Prostate gland (tissue), 2 donors: ENCODE data around the gene AGAP2. TPM values are rescaled to one million over a fixed set of nuclear protein-coding genes. Genes with fewer than 3 reads are reported as not detected.

ENCODE experiments used
- DNase-seq: peaks from one replicate; pipeline ENCODE4 v3.0.0-alpha.2; 2019; ENCODE audit warnings: low spot score
- H3K27ac ChIP-seq, 2 donors: fragments of 200-600 bp; sonication (generic); 2 replicates each; pipeline ENCODE4 v1.5.1; 2017 to 2019
- H3K27me3 ChIP-seq: fragments of 200-600 bp; sonication (generic); replicated peaks from 2 replicates; pipeline ENCODE4 v1.5.1; 2019; ENCODE audit not compliant: insufficient read depth
- H3K36me3 ChIP-seq, 2 donors: fragments of 200-600 bp; sonication (generic); 1 replicate in 1 of 2; 2 replicates in 1 of 2; pipeline versions ENCODE4 v1.5.1 to v1.8.1; 2017 to 2019
- H3K4me1 ChIP-seq: fragments of 200-600 bp; sonication (generic); replicated peaks from 2 replicates; pipeline ENCODE4 v1.5.1; 2019
- H3K4me3 ChIP-seq, 2 donors: fragments of 200-600 bp; sonication (generic); 2 replicates each; pipeline ENCODE4 v1.5.1; 2017 to 2019
- H3K9me3 ChIP-seq: fragments of 200-600 bp; sonication (generic); 2 replicates; pipeline ENCODE4 v1.5.1; 2017
- POLR2A ChIP-seq: fragments of 450-650 bp; IDR thresholded peaks from one replicate; pipeline ENCODE4 v1.6.1; 2016; ENCODE audit warnings: antibody characterized with exemption, mild to moderate bottlenecking
- POLR2AphosphoS5 ChIP-seq: sonication (generic); formaldehyde crosslinking; IDR thresholded peaks from one replicate; pipeline ENCODE4 v1.6.1; 2017; ENCODE audit warnings: antibody characterized with exemption
- WGBS: methylation state at CpG from one replicate; pipeline ENCODE4 v1.1.5; 2018; 5-methylcytosine and 5-hydroxymethylcytosine counted together
- intact Hi-C: fragments of 100-400 bp; cut with DNase I; formaldehyde crosslinking; loops from one replicate; pipeline ENCODE4 v1.14.2; 2022
- total RNA-seq, 2 donors: library from RNA; depleted of rRNA; stranded (reverse); fragments of >200 nt; gene quantifications; one replicate each; pipeline ENCODE4 v1.1.0, GENCODE V29; 2016
- TF ChIP-seq, protein P1 (sequence below), 4 experiments: fragments of 200-600 bp in 2 of 4; fragments of 450-650 bp in 2 of 4; sonication (generic) in 2 of 4; IDR thresholded peaks; 1 replicate in 3 of 4; 2 replicates in 1 of 4; pipeline ENCODE4 v1.5.1; 2016 to 2019; ENCODE audit warnings: antibody characterized with exemption in 4 of 4, mild to moderate bottlenecking in 2 of 4, moderate library complexity in 2 of 4

The AGAP2 gene
- total RNA-seq, 2 donors from 2014 or later: 0.82 to 4.2 TPM

DNA sequence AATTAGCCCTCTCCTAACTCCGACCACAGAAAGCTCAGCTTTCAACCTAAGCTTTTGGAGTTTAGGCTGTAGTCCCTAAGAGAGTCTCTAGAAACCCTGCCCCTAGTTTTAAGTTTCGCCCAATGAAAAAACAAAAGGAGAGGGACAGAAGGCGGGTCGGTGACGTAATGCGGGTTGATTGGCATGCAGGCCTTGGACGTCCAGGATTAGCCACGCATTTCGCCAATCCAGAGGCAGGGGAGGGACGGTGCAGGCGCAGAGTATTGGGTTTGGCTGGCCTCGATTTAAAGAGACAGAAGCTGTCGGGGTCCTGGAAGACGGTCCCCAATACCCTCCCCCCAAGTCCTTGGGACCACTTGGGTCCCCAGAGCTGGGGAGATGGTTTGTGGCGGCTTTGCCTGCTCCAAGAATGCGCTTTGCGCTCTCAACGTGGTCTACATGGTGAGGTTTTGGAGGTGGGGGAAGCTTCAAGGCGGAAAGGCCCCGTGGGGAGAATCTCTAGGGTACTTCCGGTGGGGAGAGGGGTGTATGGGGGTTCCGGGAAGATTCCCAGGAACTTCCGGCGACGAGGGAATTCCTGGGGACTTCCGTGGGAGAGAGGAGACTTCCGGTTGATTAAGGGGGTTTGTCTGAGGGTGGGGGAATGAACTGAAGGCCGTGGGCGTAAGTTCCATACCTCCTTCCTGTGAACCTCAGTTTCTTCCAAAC, 6.4 kb upstream of the AGAP2 start, which contains the start of gene TSPAN31:
Gene TSPAN31, plus strand, starts transcription at position 263 of the 708 bp plus-strand sequence. Its CDS starts 116 bp downstream, at position 379.
- Histone ChIP-seq H3K4me1 (no peaks in the 10 kb centered on the region), H3K9me3 (no peaks in the 10 kb centered on the region), H3K27ac (peak within 1 kb of the TSS; percentile 94 to 95), H3K4me3 (peak within 1 kb of the TSS; percentile 68 to 75), H3K36me3 (peaks cover 0 to 4% of the 10 kb centered on the region in 2 donors), H3K27me3 (peaks cover 2% of the 10 kb centered on the region)
- TF ChIP-seq POLR2A (peak; percentile 64), POLR2AphosphoS5 (peak; percentile 97)
- TF ChIP-seq, protein P1, sequence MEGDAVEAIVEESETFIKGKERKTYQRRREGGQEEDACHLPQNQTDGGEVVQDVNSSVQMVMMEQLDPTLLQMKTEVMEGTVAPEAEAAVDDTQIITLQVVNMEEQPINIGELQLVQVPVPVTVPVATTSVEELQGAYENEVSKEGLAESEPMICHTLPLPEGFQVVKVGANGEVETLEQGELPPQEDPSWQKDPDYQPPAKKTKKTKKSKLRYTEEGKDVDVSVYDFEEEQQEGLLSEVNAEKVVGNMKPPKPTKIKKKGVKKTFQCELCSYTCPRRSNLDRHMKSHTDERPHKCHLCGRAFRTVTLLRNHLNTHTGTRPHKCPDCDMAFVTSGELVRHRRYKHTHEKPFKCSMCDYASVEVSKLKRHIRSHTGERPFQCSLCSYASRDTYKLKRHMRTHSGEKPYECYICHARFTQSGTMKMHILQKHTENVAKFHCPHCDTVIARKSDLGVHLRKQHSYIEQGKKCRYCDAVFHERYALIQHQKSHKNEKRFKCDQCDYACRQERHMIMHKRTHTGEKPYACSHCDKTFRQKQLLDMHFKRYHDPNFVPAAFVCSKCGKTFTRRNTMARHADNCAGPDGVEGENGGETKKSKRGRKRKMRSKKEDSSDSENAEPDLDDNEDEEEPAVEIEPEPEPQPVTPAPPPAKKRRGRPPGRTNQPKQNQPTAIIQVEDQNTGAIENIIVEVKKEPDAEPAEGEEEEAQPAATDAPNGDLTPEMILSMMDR (IDR thresholded peaks at IDR 0.05): peak in 2 of 4 experiments; percentile 36 to 41
- WGBS: under 1% methylated on average over 29 of the region's 29 CpGs
- intact Hi-C loops: no loop called here
- DNase-seq: peak; percentile 97

DNA sequence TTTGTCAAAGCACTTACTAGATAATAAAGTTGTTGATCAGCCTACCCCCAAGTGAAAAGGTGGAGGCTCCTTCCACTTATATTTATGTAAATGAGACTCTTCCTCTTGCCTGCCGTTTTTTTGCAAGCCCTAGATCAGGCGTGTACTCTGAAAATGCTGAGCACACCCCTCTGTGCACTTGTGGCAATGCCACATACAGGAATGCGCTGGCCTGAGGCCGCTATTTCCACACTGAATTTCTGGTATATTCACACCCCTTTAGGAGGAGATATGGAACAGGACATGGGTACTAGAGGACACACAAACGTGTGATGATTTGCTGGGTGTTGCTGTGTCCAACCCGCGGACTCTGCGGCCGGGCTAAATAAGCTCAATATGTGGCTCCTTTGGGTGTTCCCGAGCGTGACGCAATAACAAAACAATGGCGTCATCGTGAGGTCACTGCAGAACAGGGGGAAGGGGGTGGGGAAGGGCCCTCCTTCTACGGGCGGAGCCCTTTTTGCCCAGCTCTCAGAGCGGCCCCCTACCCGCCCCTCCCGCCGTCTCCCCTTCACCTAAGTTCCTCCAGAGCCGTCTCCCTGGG, 5.7 kb upstream of the AGAP2 start:
- WGBS: 9% methylated on average over 21 of the region's 21 CpGs
- H3K4me1 ChIP-seq: no peaks in the 10 kb centered on the region
- H3K27ac ChIP-seq: peak overlapping the region; percentile 94 to 95
- TF ChIP-seq POLR2A: no peak
- TF ChIP-seq, protein P1 (IDR thresholded peaks at IDR 0.05): no peak
- TF ChIP-seq POLR2AphosphoS5: no peak
- peaks cover 0 to 4% of the 10 kb centered on the region in 2 donors for H3K36me3 ChIP-seq
- peak; percentile 42 for DNase-seq
- no peaks in the 10 kb centered on the region for H3K9me3 ChIP-seq
- H3K27me3 ChIP-seq: peaks cover 2% of the 10 kb centered on the region
- intact Hi-C loops: no loop called here
- peak overlapping the region; percentile 68 to 75 for H3K4me3 ChIP-seq

DNA sequence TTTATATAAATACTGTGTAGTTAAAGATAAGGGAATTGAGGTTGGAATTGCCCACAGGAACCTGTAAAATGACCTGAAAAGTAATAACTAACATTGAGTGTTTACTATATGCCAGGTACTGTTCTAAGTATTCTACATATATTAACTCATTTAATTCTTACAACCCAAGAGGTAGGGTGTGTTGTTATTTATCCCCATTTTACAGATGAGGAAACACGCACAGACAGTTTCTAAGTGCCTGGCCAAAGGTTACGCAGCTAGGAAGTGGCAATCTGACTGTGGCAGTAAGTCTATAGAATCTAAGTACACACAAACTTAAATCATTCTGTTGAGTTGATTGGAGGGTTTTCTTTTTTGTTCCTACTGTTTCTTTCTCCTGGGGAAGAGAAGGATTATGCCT, 5.2 kb upstream of the AGAP2 start:
- 90% methylated on average over 2 of the region's 2 CpGs for WGBS
- intact Hi-C loops: no loop called here

DNA sequence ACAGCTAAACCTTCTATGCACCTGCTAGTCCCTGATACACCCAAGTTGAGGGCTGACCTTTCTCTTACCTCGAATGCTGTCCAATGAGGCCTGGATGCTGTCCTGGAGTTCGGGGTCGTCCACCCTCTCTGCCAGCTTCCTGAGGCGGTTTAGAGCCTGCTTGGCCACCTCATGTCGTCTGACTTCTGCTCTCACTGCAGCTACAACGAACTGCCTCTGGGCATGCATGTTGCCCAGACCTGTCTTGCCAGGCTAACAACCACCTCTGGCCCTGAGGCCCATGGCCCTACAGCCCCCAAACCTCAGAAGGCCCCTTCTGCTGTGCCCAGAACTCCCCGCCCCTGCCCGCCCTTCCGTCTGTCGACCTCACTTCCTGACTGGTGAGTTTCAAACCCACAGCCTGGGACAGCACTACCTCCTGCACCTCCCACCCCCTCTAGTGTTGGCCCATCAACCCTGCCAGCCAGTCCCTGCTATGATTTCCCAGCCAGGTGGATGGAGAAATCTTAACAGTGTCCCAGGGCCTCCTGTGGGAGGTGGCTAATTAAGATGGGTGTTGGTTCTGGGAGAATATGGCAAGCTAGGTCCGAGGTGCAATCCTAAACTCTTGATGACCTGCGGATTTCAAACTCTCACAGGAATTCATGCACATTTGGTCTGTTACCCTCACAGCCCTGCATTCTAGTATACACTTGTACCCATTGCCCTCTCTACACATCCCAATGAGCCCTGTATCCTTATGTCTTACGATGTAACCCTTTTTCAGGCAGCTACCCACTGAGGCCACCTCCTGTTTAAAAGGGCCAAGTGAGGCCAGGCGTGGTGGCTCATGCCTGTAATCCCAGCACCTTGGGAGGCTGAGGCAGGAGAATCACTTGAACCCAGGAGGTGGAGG, 3.5 kb upstream of the AGAP2 start:
- intact Hi-C loops: no loop called here
- Histone ChIP-seq H3K9me3 (no peaks in the 10 kb centered on the region), H3K4me1 (peaks cover 13% of the 10 kb centered on the region), H3K27ac (no peak overlapping the region), H3K36me3 (no peaks in the 10 kb centered on the region), H3K27me3 (peaks cover 8% of the 10 kb centered on the region), H3K4me3 (no peak overlapping the region)
- TF ChIP-seq POLR2A: no peak
- TF ChIP-seq, protein P1 (IDR thresholded peaks at IDR 0.05): peak in 1 of 4 experiments; percentile 8
- no peak for DNase-seq
- 38% methylated on average over 14 of the region's 14 CpGs for WGBS

More for the DNA sequence above, 5.2 kb upstream of the AGAP2 start:
- Histone ChIP-seq H3K27ac (no peak overlapping the region), H3K4me3 (no peak overlapping the region), H3K4me1 (no peaks in the 10 kb centered on the region), H3K9me3 (no peaks in the 10 kb centered on the region), H3K36me3 (peaks cover 0 to 4% of the 10 kb centered on the region in 2 donors), H3K27me3 (peaks cover 2% of the 10 kb centered on the region)
- no peak for DNase-seq
- TF ChIP-seq POLR2AphosphoS5 (no peak), POLR2A (no peak)
- TF ChIP-seq, protein P1 (IDR thresholded peaks at IDR 0.05): no peak
